HPDE6-E6E7 (cell line): ENCODE data around the gene HABP4.

ENCODE experiments used
- DNase-seq: peaks from one replicate; pipeline ENCODE4 v3.0.0; 2011; ENCODE audit warnings: missing footprints; ENCODE audit errors: extremely low spot score

Gene HABP4

GRCh38 chr9:96519787-96520186, 69.8 kb downstream of the HABP4 start:
- DNase-seq, result no peak

GRCh38 chr9:96522366-96522765, 72.4 kb downstream of the HABP4 start:
- DNase-seq, result no peak

- no peak for DNase-seq
Observed at GRCh38 chr9:96523374-96523773, 73.4 kb downstream of the HABP4 start.

- no peak for DNase-seq
Observed at GRCh38 chr9:96524045-96524444, 74.1 kb downstream of the HABP4 start.

- no peak for DNase-seq
Observed at GRCh38 chr9:96524764-96525163, 74.8 kb downstream of the HABP4 start.

DNA sequence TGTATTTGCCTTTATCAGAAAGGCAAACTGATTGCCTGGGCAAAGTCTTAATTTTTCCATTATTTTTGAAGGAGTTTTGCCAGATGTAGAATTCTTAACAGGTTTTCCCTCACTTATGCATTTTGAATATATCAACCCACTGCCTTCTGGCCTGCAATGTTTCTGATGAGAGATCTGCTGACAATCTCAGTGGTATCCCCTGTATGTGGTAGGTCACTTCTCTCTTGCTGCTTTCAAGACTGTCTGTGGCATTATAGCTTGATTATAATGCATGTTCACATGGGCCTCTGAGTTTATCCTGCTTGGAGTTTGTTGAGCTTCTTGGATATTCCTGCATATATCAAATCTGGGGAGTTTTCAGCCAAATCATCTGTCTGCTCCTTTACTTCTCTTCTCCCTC, 82.2 kb downstream of the HABP4 start:
- no peak for DNase-seq

GRCh38 chr9:96540106-96540505, 90.1 kb downstream of the HABP4 start:
- DNase-seq, result no peak
